WTC11 (cell line): ENCODE results near the gene XPOT.

Experiments
- CBFB ChIP-seq: sonication (generic); formaldehyde crosslinking; IDR thresholded peaks from 2 replicates; pipeline ENCODE4 v1.8.1; 2022; ENCODE audit warnings: mild to moderate bottlenecking, low read depth, missing genetic modification reagents
- CTCF ChIP-seq: fragments of 200-600 bp; IDR thresholded peaks from 2 replicates; pipeline ENCODE4 v1.8.0; 2022; ENCODE audit warnings: antibody characterized with exemption

GRCh38 chr12:64392221-64392620 is 12.0 kb upstream of the XPOT start:
- TF ChIP-seq CBFB (CRISPR knock-in tag) (no peak), CTCF (no peak)
